ENCODE measurements around the gene RIPOR1.

The RIPOR1 gene

GRCh38 chr16:67517155-67517445 lies 11.5 kb upstream of the RIPOR1 start:
- no peak for TF ChIP-seq CTCF (IDR thresholded peaks at IDR 0.05; ENCODE audit: control extremely low read depth, extremely low read depth, low read depth, missing control alignments)
- ChIA-PET CTCF (interaction anchor here (0.7 to 10.6 kb wide), 9 partner anchors 21 to 149 kb away, joined by 3 to 238 read pairs (median 9); partner anchors contain the start of genes ATP6V0D1, C16orf86, CARMIL2 and ENKD1), POLR2A (interaction anchor here (0.7 kb wide), 1 partner anchor 892 kb away, joined by 7 read pairs; no protein-coding TSS in a partner anchor)
- DNase-seq (ENCODE audit: extremely low spot score), result no peak

- ChIA-PET POLR2A (no interaction called here), CTCF (interaction anchor here (0.8 to 10.6 kb wide), 9 partner anchors 20 to 154 kb away, joined by 3 to 238 read pairs (median 9); partner anchors contain the start of genes ATP6V0D1, C16orf86 and ENKD1)
- DNase-seq (ENCODE audit: extremely low spot score), result peak; percentile 61
- no peak for TF ChIP-seq CTCF (IDR thresholded peaks at IDR 0.05; ENCODE audit: control extremely low read depth, extremely low read depth, low read depth, missing control alignments)
Measured at GRCh38 chr16:67517661-67518423, 10.8 kb upstream of the RIPOR1 start.

GRCh38 chr16:67518676-67519075 lies 10.0 kb upstream of the RIPOR1 start:
- ChIA-PET POLR2A (no interaction called here), CTCF (interaction anchor here (1.5 to 20.3 kb wide), 4 partner anchors 25 to 146 kb away, joined by 6 to 357 read pairs (median 94); partner anchors contain the start of genes ACD, ATP6V0D1, C16orf86 and ENKD1)
- no peak for TF ChIP-seq CTCF (IDR thresholded peaks at IDR 0.05; ENCODE audit: control extremely low read depth, extremely low read depth, low read depth, missing control alignments)
- DNase-seq (ENCODE audit: extremely low spot score), result no peak

GRCh38 chr16:67519242-67519641 lies 9.4 kb upstream of the RIPOR1 start:
- ChIA-PET CTCF (interaction anchor here (0.6 to 20.3 kb wide), 7 partner anchors 14 to 329 kb away, joined by 3 to 357 read pairs (median 121); partner anchors contain the start of genes ACD, AGRP, ATP6V0D1 and C16orf86), POLR2A (no interaction called here)
- no peak for DNase-seq (ENCODE audit: extremely low spot score)
- TF ChIP-seq CTCF (IDR thresholded peaks at IDR 0.05; ENCODE audit: control extremely low read depth, extremely low read depth, low read depth, missing control alignments), result no peak

GRCh38 chr16:67521095-67521804 lies 7.4 kb upstream of the RIPOR1 start:
- peak; percentile 91 for DNase-seq (ENCODE audit: extremely low spot score)
- peak; percentile 99 for TF ChIP-seq CTCF (IDR thresholded peaks at IDR 0.05; ENCODE audit: control extremely low read depth, extremely low read depth, low read depth, missing control alignments)
- ChIA-PET POLR2A (interaction anchor here (0.7 to 1.0 kb wide), 4 partner anchors 9 to 41 kb away, joined by 3 to 5 read pairs (median 4); partner anchors contain the start of gene CTCF), CTCF (interaction anchor here (0.6 to 20.3 kb wide), 96 partner anchors 9 to 819 kb away, joined by 3 to 357 read pairs (median 5); partner anchors contain the start of genes ACD, AGRP, ATP6V0D1 and C16orf86)

- CTCF ChIA-PET, result interaction anchor here (0.9 to 20.3 kb wide), 9 partner anchors 11 to 139 kb away, joined by 3 to 357 read pairs (median 9); partner anchors contain the start of genes ACD, ATP6V0D1, C16orf86 and CARMIL2
- DNase-seq (ENCODE audit: extremely low spot score), result no peak
- POLR2A ChIA-PET, result no interaction called here
- no peak for TF ChIP-seq CTCF (IDR thresholded peaks at IDR 0.05; ENCODE audit: control extremely low read depth, extremely low read depth, low read depth, missing control alignments)
Measured at GRCh38 chr16:67525176-67525860, 3.3 kb upstream of the RIPOR1 start.

All from GM10248 (cell line).